Right hindlimb (tissue), 1 donor: ENCODE measurements around the gene JADE3.

ENCODE experiments used
- DNase-seq: peaks from one replicate; pipeline ENCODE4 v3.0.0-alpha.2; 2018

The JADE3 gene

DNA sequence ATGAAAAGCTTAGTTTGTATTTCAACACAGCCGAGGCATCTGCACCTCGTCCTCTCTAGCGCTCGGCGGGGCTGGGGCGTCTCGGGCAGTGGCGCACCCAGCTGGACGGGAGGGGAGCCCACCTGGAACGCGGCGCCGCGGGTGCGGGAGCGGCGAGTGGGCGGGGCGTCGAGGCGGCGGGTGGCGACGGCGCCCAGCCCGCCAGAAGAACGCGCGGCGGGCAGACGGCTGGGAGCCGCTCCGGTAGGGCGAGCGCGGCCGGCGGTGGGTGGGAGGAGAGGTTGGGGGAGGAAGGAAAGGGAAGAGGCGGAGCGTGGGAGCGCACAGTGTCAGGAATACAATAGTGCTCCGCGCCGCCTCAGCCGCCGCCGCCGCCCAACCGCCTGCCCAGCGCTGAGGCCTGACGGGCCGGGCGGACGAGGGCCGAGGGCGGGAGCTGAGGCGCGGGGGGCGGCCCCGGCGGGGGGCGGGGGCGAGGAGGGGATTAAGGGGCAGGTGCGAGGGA lies at the start of gene JADE3:
JADE3 (plus strand) TSS at position 324 of the 505 bp plus-strand sequence. CDS start 72,474 bp downstream, outside the sequence.
- peak; percentile 73 for DNase-seq

- DNase-seq: no peak
Measured at GRCh38 chrX:46863072-46863471, 49.1 kb upstream of the JADE3 start.

GRCh38 chrX:46864606-46865005 lies 47.6 kb upstream of the JADE3 start:
- no peak for DNase-seq

- no peak for DNase-seq
Measured at GRCh38 chrX:46865281-46865680, 46.9 kb upstream of the JADE3 start.

- no peak for DNase-seq
Measured at GRCh38 chrX:46866726-46867125, 45.5 kb upstream of the JADE3 start.

DNA sequence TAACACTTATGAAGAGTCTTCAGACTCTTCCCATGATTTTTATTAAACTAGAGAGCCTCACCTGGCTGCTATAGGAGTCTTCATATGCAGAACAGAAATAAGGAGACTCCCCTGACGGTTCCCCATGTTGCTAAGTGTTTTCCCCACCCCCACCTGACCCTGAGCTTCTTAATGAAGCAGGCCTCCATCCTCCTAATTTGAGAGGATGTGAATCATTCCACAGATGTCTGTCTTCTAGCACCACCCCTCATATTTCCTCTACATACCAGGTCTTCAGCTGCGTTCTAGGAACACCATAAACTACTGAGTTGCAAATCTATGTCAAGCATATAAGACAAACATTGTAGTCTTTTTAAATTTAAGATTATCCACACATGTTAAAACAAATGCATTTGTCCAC lies 38.5 kb upstream of the JADE3 start:
- no peak for DNase-seq

- no peak for DNase-seq
Measured at GRCh38 chrX:46876901-46877300, 35.3 kb upstream of the JADE3 start.

GRCh38 chrX:46882266-46882665 lies 30.0 kb upstream of the JADE3 start:
- DNase-seq: no peak

DNA sequence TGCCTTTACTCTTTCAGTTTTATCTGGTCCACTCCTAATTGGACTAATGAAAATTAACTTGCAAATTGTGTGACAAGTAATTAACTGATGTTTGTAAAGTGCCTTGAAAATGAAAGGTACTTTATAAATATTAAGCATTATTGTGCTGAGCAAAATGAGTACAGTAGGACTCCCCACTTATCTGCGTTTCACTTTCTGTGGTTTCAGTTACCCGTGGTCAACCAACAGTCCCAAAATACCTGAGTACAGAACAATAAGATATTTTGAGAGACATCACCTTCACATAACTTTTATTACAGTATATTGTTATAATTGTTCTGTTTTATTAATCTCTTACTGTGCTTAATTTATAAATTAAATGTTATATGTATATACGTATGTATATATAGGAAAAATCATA lies 27.4 kb upstream of the JADE3 start:
- no peak for DNase-seq

DNA sequence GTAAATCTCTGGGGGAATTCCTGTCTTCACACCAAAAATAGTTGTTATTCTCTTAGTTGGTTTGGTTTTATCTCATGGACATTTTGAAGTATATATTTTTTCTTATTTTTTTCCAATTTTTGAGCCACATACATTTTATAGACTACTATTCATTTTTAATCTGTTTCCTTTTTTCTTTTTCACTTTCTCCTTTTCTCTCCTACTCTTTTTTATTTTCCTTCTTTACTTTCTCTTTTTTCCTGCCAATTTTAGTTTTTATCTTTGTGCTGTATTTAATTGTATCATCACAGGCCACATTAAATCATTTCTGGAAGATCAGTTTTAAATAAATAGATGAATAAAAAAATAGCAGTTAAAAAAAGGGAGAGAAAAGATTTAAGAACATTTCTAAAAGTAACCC lies 14.0 kb upstream of the JADE3 start:
- DNase-seq: no peak

DNA sequence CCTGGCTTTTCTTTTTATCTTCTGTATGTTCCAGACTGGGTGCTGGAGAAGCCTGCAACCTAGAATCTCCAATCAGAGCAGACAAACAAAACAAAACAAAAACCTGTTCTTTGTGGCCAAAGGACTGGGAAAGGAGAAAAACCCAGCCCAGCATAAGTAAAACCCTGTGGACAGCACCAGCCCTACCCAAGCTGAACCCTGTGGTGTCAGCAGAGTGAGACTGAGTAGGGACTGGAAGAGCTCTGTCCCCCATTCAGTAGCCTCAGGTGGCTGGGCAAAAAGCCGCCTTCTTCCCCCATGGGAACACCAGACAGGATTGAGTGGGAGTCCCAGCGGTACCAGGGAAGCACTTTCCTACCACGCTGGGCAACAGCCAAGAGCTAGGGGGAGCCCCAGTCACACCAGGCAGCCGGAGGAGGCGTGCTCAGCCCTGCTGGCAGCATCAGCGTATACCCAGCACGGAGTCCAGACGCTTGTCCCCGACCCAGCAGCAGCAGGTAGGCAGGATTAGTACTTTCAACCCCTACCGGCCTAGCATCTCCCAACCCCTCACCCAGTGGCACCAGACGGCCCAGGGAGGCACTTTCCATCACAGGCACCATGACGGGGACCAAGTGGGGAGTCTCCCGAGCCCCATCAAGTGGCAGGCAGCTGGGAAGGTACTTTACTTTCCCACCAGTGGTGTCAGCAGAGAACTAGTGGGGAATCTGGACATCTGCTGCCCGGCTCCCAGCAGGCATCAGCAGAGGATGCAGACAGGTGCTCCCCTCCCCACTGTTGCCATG lies 8.6 kb upstream of the JADE3 start:
- peak; percentile 75 for DNase-seq

DNA sequence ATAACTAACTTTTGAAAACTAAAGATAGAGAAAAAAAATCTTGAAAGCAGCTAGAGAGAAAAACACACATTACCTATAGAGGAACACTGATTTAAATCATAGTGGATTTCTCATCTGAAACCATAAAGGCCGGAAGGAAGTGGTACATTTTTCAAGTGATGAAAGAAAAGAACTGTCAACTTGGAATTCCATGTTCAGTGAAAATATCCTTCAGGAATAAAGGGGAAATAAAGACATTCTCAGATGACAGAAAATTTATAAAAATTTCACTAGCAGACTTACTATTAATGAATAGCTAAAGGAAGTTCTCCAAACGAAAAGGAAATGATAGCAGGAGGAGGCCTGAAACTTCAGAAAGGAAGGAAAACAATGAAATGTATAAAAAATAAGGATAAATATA lies 7.6 kb upstream of the JADE3 start:
- no peak for DNase-seq

DNA sequence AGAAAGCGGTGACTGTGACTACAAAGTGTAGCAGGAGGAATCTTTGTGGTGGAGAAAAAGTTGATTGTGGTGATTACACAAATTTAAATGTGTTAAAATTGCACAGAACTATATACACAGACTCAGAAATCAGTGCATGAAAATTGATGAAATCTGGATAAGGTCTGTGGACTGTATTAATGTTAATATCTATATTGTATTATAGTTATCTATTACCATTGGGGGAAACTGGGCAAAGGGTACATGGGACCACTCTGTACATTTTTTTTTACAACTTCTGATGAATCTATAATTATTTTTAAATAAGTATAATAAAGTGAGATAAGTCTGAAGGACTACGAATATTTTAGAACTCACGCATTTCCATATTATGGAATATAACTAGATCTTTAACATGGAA lies 1.8 kb upstream of the JADE3 start:
- no peak for DNase-seq

- peak; percentile 46 for DNase-seq
Measured at GRCh38 chrX:46912603-46913491, 626 bp downstream of the JADE3 start.

GRCh38 chrX:46913667-46914066 lies 1.4 kb downstream of the JADE3 start:
- no peak for DNase-seq

DNA sequence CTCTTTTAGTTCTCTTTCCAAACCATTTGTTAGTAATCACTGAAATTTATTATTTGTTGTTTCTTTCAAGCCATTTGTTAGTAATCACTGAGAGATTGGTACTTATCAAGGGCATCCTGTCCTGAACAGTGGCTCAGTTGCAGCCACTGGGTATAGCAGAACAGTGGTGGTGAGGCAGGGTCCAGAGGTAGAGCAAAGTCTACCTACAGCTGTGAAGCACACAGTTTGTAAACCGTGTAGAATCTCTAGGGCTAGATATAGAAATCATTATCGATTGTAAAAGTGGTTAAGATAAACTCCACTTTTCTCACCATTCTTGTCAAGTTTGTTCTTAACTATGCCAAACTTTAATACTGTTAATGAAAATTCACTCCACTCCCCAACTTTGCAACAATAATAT lies 4.1 kb downstream of the JADE3 start:
- DNase-seq: no peak

DNA sequence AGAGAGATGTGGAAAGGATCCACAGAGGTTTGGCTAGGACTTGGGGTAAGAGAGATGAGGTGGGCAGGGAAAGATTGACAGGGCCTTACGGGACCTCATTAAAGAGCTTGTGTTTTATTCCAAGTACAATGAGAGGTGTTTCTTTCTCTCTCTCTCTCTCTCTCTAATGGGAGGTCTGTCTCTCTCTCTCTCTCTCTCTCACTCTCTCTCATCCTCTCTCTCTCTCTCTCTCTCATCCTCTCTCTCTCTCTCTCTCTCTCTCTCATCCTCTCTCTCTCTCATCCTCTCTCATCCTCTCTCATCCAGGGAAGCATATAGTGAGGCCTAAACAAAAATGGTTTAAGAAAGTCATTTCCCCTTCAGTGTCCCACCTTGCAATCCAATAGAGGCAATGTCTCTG lies 5.4 kb downstream of the JADE3 start:
- DNase-seq: no peak

- DNase-seq: no peak
Measured at GRCh38 chrX:46918434-46918833, 6.2 kb downstream of the JADE3 start.

GRCh38 chrX:46920235-46920634 lies 8.0 kb downstream of the JADE3 start:
- no peak for DNase-seq

GRCh38 chrX:46922611-46923010 lies 10.4 kb downstream of the JADE3 start:
- no peak for DNase-seq

- DNase-seq: no peak
Measured at GRCh38 chrX:46927718-46928117, 15.5 kb downstream of the JADE3 start.

DNA sequence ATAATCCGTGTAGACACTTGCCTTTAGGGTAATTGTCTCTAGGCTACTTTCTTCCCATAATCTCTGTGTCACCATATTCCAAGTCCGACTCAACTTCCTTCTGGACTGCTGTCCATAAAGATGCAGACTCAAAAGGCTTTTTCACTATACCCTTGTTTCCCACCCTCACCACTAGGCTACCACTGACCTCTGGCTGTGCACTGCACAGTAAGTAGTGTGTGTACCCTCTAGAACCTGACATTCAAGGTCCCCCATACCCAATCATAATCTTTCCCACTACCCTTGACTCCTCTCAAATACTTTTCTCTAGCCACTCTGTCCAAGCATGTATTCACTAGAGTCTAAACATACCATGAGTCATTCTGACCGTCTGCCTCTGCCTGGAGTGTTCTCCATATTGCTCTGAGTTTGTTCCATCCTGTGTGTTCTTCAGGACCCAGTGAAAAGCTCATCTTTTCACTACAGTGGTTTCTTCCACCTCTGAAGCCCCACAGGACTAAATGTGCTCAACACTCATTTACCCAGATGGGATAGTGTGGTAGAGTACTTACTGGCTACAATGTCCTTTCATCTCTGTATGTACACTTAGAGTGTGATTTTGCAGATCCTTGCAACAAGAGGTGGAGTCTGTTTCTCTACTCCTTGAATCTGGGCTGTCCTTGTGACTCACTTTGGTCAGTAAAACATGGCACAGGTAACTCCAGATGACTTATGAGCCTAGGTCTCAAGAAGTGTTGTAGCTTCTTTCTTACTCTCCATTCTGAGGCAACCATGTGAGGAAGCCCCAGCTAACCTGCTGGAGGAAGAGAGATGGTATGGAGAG lies 17.4 kb downstream of the JADE3 start:
- no peak for DNase-seq

DNA sequence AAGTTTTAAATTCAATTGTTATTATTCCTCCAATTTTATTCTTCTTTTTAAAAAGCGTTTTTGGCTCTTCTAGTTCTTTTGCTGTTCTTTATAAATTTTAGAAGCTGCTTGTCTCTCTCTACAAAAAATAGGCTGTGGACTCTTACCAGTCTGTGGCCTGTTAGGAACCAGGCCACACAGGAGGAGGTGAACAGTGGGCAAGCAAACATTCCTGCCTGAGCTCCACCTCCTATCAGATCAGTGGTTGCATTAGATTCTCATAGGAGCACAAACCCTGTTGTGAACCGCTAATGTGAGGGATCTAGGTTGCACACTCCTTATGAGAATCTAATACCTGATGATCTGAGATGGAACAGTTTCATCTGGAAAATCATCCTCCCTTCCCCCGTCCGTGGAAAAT lies 23.1 kb downstream of the JADE3 start:
- no peak for DNase-seq
